GM12891 (cell line): ENCODE results near the gene DAB2IP.
A peak's percentile ranks its signal among the peaks of the same experiment; 100 is the strongest.

Source experiments
- DNase-seq: peaks from one replicate; pipeline ENCODE4 v3.0.0; 2011; ENCODE audit warnings: low spot score; ENCODE audit not compliant: insufficient read length
- FAIRE-seq: peaks from 2 replicates; lab custom pipeline; 2011; peaks lifted over from hg19 to GRCh38; lab: Jason Lieb, UNC
- PAX5 ChIP-seq: IDR thresholded peaks from 2 replicates; pipeline ENCODE4 v1.6.1; 2011; ENCODE audit warnings: low read length, moderate library complexity, mild to moderate bottlenecking; ENCODE audit not compliant: insufficient read depth, severe bottlenecking
- POLR2A ChIP-seq: IDR thresholded peaks from 2 replicates; pipeline ENCODE4 v1.6.1; 2011; ENCODE audit warnings: low read depth, low read length, control low read depth
- POLR2AphosphoS5 ChIP-seq: IDR thresholded peaks from 2 replicates; pipeline ENCODE4 v1.6.1; 2011; ENCODE audit warnings: low read depth, low read length, control low read depth
- POU2F2 ChIP-seq: IDR thresholded peaks from 2 replicates; pipeline ENCODE4 v1.6.1; 2011; ENCODE audit warnings: low read depth, mild to moderate bottlenecking, control low read depth, low read length, moderate library complexity
- SPI1 ChIP-seq: IDR thresholded peaks from 2 replicates; pipeline ENCODE4 v1.6.1; 2011; ENCODE audit warnings: low read depth, low read length, control low read depth
- TAF1 ChIP-seq: IDR thresholded peaks from 2 replicates; pipeline ENCODE4 v1.6.1; 2011; ENCODE audit warnings: low read depth, low read length, control low read depth

Gene DAB2IP

DNA sequence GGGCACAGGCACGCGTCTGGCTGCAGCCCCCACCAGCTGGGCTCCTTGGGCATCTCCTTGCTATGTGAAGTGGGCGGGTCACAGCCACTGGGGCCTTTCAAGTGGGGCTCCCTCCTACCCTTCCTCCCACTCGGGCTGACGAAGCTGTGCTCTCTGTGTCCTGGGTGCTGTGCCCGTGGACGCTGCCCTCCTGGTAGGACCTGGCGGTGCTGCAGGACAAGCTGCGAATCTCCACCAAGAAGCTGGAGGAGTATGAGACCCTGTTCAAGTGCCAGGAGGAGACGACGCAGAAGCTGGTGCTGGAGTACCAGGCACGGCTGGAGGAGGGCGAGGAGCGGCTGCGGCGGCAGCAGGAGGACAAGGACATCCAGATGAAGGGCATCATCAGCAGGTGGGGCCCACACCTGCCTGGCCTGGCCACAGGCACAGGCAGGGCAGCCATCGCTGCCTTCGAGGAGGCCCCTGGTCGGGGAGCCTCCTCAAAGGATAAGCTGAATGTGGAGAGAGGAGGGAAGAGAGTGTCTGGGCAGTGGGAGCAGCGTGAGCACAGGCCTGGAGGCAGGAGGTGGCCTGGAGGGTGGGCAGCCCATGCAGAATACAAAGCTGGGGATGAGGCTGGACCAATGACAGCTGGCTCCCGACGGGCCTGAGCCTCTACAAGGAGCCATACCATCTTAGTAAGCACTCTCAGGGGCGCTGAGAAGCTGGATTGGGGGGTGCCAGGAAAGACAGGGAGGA, 124.7 kb downstream of the DAB2IP start:
- DNase-seq = no peak
- FAIRE-seq = no peak
- TF ChIP-seq SPI1 (no peak), PAX5 (no peak), TAF1 (no peak), POLR2A (no peak), POU2F2 (no peak), POLR2AphosphoS5 (no peak)

DNA sequence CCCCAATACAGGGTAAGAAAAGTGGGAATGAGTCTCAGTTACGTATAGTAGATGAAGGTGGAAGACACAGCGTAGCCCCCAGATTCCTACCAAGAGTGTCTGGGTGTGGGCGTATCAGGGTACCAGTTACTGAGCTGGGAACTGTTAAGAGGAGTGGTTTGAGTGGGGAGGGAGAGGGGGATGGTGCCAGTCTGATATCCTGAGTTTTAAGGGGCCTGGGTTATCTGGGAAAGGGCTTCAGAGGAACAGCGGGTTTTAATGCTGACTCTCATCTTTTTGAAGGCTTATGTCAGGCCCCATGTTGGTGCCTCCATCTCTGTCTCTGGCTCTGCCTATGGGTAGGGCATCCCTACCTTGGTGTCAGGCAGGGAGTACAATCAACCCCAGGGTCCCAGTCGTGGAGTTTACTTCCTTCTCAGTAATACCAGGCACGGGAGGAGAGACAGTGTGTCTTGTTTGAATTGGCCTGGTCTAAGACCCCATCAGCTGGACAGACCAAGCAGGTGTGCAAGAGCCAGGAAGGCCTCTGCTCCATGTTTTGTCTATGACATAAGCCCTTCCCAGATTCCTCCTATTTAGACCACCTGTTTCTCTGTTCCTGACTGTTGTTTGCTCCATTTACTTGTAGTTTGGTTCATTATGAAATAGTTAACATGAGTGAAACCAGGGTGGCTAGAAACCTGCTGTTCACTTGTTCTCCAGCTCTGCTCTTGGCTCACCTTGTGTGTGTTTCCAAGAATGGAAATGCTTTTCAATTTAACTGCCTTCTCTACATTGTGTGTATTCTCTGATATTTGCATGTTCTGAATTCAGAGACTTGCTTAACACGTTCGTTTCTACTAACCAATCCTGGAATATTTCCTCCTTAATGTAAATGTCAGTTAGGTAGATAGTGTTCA, 125.6 kb downstream of the DAB2IP start:
- FAIRE-seq = no peak
- TF ChIP-seq POLR2A (no peak), PAX5 (no peak), SPI1 (no peak), POLR2AphosphoS5 (no peak), POU2F2 (no peak), TAF1 (no peak)
- no peak for DNase-seq

DNA sequence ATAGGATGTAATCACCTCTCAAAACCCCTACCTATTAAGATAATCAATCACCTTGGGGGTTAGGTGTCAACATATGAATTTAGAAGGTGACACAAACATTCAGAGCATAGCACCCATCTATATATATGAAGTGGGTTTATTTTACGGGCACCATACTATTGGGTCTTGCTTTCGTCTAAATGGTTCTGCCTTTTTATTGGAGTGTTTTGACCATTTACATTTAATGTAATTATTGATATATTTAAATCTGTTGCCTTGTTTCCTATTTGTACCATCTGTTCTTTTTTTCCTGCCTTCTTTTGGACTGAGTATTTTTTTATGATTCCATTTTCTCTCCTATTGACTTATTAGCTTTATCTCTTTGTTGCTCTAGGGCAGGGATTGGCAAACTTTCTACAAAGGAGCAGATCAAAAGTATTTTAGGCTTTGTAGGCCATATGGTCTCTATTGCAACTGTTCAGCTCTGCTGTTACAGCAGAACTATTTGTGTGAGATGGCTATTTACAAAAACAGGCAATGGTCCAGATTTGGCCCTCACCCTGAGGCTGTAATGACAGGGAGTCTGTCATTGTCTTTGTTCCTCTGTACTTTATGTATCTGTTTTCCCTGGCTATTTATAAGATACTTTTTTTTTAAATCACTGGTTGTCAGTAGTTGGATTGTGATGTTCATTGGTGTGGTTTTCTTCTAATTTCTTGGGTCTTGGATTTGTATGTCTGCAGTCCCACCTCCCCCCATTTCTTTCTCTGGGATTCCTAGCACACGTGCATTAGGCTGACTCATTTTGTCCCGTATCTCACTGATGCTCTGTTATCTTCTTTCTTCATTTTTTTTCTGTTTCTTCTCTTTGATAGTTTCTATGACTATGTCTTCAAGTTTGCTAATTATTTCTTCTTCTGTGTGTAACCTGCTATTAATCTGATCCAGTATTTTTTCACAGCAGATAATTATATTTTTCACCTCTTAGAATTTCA, 127.1 kb downstream of the DAB2IP start:
- TF ChIP-seq SPI1 (no peak), POLR2A (no peak), POU2F2 (no peak), TAF1 (no peak)
- no peak for DNase-seq
- FAIRE-seq = no peak

DNA sequence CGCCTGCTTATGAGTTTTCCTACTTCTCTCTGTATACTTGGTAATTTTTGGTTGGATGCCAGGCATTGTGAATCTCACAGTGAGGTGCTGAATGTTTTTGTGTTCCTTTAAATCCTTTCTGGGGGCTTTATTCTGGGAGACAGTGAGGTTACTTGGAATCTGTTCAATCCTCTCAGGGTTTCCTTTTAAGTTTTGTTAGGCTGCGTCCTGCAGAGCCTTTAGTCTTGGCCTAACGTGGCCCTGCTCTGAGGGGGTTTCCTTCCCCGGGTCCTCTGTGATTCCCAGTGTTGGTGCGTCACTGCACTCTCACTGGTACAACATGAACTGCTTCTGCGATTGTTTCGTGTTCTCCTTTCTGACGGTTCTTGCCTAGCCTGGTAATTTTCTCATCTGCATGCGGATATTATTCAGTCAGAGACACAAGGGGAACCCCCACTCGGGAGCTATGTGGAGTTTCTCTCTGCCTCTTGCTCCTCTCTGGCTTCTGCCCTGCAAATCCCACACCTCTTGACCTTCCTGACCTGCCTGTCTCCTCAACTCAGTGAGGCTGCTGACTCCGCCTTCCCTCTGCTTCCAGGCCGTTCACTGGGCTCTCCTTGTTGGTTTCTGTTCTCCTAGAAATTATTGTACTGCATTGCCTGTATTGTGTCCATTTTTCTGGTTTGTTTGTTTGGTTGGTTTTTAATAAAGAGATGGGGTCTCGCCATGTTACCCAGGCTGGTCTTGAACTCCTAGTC, 128.1 kb downstream of the DAB2IP start:
- no peak for FAIRE-seq
- DNase-seq = no peak
- TF ChIP-seq POU2F2 = 0 out of 2 replicates have a peak, but pooled peaks have one; percentile 22
- no peak for TF ChIP-seq POLR2A

DNA sequence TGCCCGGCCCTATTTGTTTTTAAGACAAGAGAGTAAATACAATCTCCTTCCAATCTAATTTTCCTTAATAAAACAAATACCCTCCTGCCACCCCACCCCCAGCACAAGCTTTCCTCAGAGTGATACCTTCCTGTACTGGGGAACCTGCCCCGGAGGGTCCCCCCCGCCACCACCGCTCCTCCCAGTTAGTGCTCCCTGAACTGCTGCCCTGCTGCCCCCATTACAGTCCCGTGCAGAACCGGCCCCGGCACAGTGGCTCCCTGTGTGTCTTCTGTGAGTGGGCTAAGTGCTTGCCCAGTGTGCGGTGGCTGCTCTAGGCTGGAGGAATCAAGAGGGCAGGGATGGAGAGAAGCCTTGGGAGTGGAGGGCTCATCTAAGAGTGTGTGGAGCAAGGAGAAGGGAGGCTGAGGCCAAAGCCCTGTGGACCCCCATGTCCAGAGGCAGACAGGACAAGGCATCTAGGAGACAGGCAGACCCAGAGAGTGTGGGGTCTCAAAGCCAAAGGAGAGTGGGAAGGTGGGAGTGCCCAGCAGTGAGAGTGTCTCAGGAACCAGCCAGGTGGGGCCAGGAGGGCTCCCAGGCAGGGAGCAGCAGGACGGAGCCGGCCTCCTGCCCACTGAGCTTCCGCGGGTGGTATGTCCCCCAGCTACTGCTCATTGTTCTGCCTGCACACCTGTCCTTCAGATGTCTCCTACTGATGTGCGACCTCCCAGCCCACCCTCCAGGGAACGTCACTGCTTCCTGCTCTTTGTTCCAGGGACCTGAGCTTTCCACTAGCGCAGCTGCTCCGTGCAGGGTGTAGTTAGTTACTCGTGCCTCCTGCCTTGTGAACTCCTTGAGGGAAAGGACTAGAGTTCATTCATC, 129.0 kb downstream of the DAB2IP start:
- no peak for TF ChIP-seq POU2F2
- TF ChIP-seq PAX5 = no peak
- no peak for TF ChIP-seq POLR2A
- TF ChIP-seq TAF1 = no peak
- no peak for TF ChIP-seq POLR2AphosphoS5
- TF ChIP-seq SPI1 = no peak
- FAIRE-seq (no peak), DNase-seq (no peak)

DNA sequence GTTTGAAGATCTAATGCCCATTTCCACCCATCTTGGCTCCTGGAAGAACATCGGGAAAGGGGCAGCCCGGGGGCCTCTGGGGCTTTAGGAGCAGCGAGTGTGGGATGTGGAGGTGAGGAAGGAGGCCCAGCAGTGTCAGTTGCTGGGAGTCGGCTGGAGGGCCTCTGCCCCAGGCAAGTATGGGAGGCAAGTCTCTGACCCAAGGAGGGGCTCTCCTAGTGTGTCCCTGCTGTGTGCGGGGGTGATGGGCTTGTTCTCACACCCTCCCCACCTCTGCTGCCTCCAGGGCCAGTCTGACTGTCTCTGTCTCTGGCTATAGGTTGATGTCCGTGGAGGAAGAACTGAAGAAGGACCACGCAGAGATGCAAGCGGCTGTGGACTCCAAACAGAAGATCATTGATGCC, 129.7 kb downstream of the DAB2IP start:
- no peak for TF ChIP-seq SPI1
- no peak for TF ChIP-seq POLR2AphosphoS5
- no peak for TF ChIP-seq POU2F2
- no peak for TF ChIP-seq PAX5
- TF ChIP-seq POLR2A = no peak
- no peak for DNase-seq
- FAIRE-seq = no peak

DNA sequence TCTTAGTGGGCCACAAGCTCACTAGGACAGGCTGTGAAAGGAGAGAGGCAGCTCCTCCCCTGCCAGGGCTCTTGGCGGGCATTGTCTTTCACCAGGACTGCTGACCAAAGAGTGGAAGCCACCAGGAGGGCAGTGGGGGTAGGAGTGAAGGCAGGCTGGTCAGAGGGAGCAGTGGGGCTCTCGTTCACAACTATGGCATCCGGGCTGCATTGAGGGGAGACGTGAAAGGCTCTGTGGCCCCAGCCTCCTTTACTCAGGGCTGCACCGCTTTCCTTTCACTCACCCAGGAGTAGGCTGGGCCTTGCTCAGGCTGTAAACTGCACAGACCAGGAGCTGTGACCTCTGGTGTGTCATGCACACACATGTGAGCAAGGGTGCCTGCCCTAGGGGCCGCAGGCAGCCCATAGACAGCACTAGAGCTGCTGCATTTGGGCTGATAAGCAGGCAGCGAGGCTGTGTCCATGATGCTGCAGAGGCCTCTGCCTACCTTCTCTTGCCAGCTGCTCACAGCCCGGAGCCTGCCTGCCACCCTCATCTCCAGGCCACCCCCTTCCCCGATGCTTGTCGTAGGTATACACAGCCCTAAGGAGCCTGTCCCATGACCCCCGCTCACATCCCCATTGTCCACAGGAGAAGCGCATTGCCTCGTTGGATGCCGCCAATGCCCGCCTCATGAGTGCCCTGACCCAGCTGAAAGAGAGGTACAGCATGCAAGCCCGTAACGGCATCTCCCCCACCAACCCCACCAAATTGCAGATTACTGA, 130.4 kb downstream of the DAB2IP start:
- no peak for TF ChIP-seq POU2F2
- no peak for TF ChIP-seq POLR2AphosphoS5
- TF ChIP-seq POLR2A = no peak
- TF ChIP-seq SPI1 = no peak
- TF ChIP-seq TAF1 = no peak
- TF ChIP-seq PAX5 = no peak
- no peak for DNase-seq
- FAIRE-seq = no peak
